Hepatocyte (in vitro differentiated cells): ENCODE data around the gene HIRIP3. TPM values are rescaled to one million over a fixed set of nuclear protein-coding genes. Genes with fewer than 3 reads are reported as not detected.

ENCODE experiments used
- DNase-seq: peaks from one replicate; pipeline ENCODE4 v3.0.0-alpha.2; 2016; ENCODE audit warnings: low spot score
- H2AFZ ChIP-seq: fragments of 200-600 bp; sonication (generic); 2 replicates; pipeline ENCODE4 v1.6.0; 2016; ENCODE audit warnings: antibody characterized with exemption, mild to moderate bottlenecking
- H3K27ac ChIP-seq: fragments of 200-600 bp; sonication (generic); 2 replicates; pipeline ENCODE4 v1.5.1; 2016; ENCODE audit warnings: mild to moderate bottlenecking
- H3K27me3 ChIP-seq: fragments of 200-600 bp; sonication (generic); 2 replicates; pipeline ENCODE4 v1.6.1; 2016
- H3K36me3 ChIP-seq: fragments of 200-600 bp; sonication (generic); replicated peaks from 2 replicates; pipeline ENCODE4 v1.5.1; 2016; ENCODE audit warnings: low read depth; ENCODE audit not compliant: insufficient read depth
- H3K4me1 ChIP-seq: fragments of 200-600 bp; sonication (generic); 2 replicates; pipeline ENCODE4 v1.5.1; 2016; ENCODE audit warnings: mild to moderate bottlenecking, moderate library complexity; ENCODE audit not compliant: insufficient read depth
- H3K4me2 ChIP-seq: fragments of 200-600 bp; sonication (generic); 2 replicates; pipeline ENCODE4 v1.6.0; 2016
- H3K4me3 ChIP-seq: fragments of 200-600 bp; sonication (generic); 2 replicates; pipeline ENCODE4 v1.5.1; 2016; ENCODE audit warnings: mild to moderate bottlenecking
- H3K79me2 ChIP-seq: fragments of 200-600 bp; sonication (generic); 2 replicates; pipeline ENCODE4 v1.6.0; 2017; ENCODE audit warnings: mild to moderate bottlenecking
- H3K9me2 ChIP-seq: fragments of 200-600 bp; sonication (generic); replicated peaks from 2 replicates; pipeline ENCODE4 v1.6.0; 2017; ENCODE audit warnings: mild to moderate bottlenecking; ENCODE audit not compliant: insufficient read depth
- H3K9me3 ChIP-seq: fragments of 200-600 bp; sonication (generic); 2 replicates; pipeline ENCODE4 v1.5.1; 2016; ENCODE audit warnings: low read depth, mild to moderate bottlenecking
- H4K20me1 ChIP-seq: fragments of 200-600 bp; sonication (generic); 2 replicates; pipeline ENCODE4 v1.6.0; 2016; ENCODE audit warnings: mild to moderate bottlenecking; ENCODE audit not compliant: insufficient read depth, poor library complexity, severe bottlenecking
- CTCF ChIP-seq: fragments of 200-600 bp; sonication (generic); IDR thresholded peaks from 2 replicates; pipeline ENCODE4 v1.5.1; 2016; ENCODE audit warnings: antibody characterized with exemption, mild to moderate bottlenecking; ENCODE audit not compliant: poor library complexity
- EZH2 ChIP-seq: fragments of 200-600 bp; sonication (generic); IDR thresholded peaks from 2 replicates; pipeline ENCODE4 v1.6.1; 2016; ENCODE audit warnings: antibody characterized with exemption, mild to moderate bottlenecking, borderline replicate concordance
- EZH2phosphoT487 ChIP-seq: fragments of 200-600 bp; sonication (generic); IDR thresholded peaks from one replicate; pipeline ENCODE4 v1.6.1; 2018; ENCODE audit warnings: antibody characterized with exemption, mild to moderate bottlenecking, low read depth, moderate library complexity; ENCODE audit not compliant: unreplicated experiment, severe bottlenecking
- WGBS: methylation state at CpG from one replicate; pipeline ENCODE4 v1.1.6; 2016; ENCODE audit warnings: low lambda C conversion rate; ENCODE audit errors: missing lambda C conversion rate; 5-methylcytosine and 5-hydroxymethylcytosine counted together
- polyA plus RNA-seq: library from polyadenylated mRNA; unstranded; fragments of >200 nt; fragmentation: Nextera tagmentation; extraction: Ambion mirVana; gene quantifications from 2 replicates; pipeline ENCODE4 v1.2.1, GENCODE V29; 2016
- total RNA-seq: library from RNA; depleted of rRNA; stranded (reverse); fragments of >200 nt; gene quantifications from 2 replicates; pipeline ENCODE4 v1.2.3, GENCODE V29; 2014

HIRIP3 gene
- total and polyA plus RNA-seq, 2 experiments from 2014 or later = 10.6 to 12.9 TPM

GRCh38 chr16:30000735-30001631 lies 5.6 kb upstream of the HIRIP3 start:
- WGBS = 87% methylated on average over 23 of the region's 33 CpGs
- no peaks in the 10 kb centered on the region for H3K36me3 ChIP-seq
- no peak for DNase-seq
- no peak overlapping the region for H2AFZ ChIP-seq
- TF ChIP-seq EZH2 (no peak), EZH2phosphoT487 (no peak), CTCF (no peak)
- H3K9me2 ChIP-seq = no peaks in the 10 kb centered on the region
- no peaks in the 10 kb centered on the region for H3K9me3 ChIP-seq
- no peak overlapping the region for H3K4me3 ChIP-seq
- no peaks in the 10 kb centered on the region for H4K20me1 ChIP-seq
- H3K4me2 ChIP-seq = no peak overlapping the region
- H3K4me1 ChIP-seq = peaks cover 6% of the 10 kb centered on the region
- no peaks in the 10 kb centered on the region for H3K27me3 ChIP-seq
- H3K79me2 ChIP-seq = peaks cover 10% of the 10 kb centered on the region
- no peak overlapping the region for H3K27ac ChIP-seq

- H3K27ac ChIP-seq = no peak overlapping the region
- 95% methylated on average over 6 of the region's 6 CpGs for WGBS
Measured at GRCh38 chr16:29999605-30000004, 4.2 kb upstream of the HIRIP3 start.

GRCh38 chr16:29996766-29997250 lies 1.4 kb upstream of the HIRIP3 start:
- Histone ChIP-seq H3K4me3 (peak overlapping the region; percentile 64), H4K20me1 (no peaks in the 10 kb centered on the region), H3K79me2 (peaks cover 10% of the 10 kb centered on the region), H2AFZ (peak overlapping the region; percentile 89), H3K9me2 (no peaks in the 10 kb centered on the region), H3K9me3 (no peaks in the 10 kb centered on the region), H3K36me3 (no peaks in the 10 kb centered on the region), H3K4me1 (peaks cover 15% of the 10 kb centered on the region), H3K4me2 (peak overlapping the region; percentile 85), H3K27ac (no peak overlapping the region), H3K27me3 (no peaks in the 10 kb centered on the region)
- TF ChIP-seq CTCF = no peak
- no peak for TF ChIP-seq EZH2phosphoT487
- TF ChIP-seq EZH2 = no peak
- 29% methylated on average over 9 of the region's 9 CpGs for WGBS
- DNase-seq = no peak

More at GRCh38 chr16:29999605-30000004, 4.2 kb upstream of the HIRIP3 start:
- TF ChIP-seq EZH2 = no peak
- TF ChIP-seq CTCF = no peak
- TF ChIP-seq EZH2phosphoT487 = no peak
- Histone ChIP-seq H3K4me2 (no peak overlapping the region), H3K79me2 (peaks cover 10% of the 10 kb centered on the region), H3K9me3 (no peaks in the 10 kb centered on the region), H4K20me1 (no peaks in the 10 kb centered on the region), H3K27me3 (no peaks in the 10 kb centered on the region), H3K36me3 (no peaks in the 10 kb centered on the region), H3K4me3 (no peak overlapping the region), H3K9me2 (no peaks in the 10 kb centered on the region), H2AFZ (no peak overlapping the region), H3K4me1 (peaks cover 10% of the 10 kb centered on the region)
- DNase-seq = no peak
